Spinal cord (tissue), 10 donors: Measurements from ENCODE around the gene ANTXRL. TPM values are rescaled to one million over a fixed set of nuclear protein-coding genes. Genes with fewer than 3 reads are reported as not detected.
"Not testable (repeated sequence)": the region's sequence is repeated elsewhere in the genome, so short reads cannot be mapped to it uniquely, and the experiment has no call there.

Experiments used
- DNase-seq, 6 donors: peaks; one replicate each; pipeline versions ENCODE4 v3.0.0 to v3.0.0-alpha.2; 2013 to 2015; ENCODE audit warnings: low spot score in 6 of 6, low read depth in 4 of 6
- H3K27ac ChIP-seq: one replicate; pipeline ENCODE4 v1.5.1; 2013; ENCODE audit warnings: low read depth, low read length, control low read depth
- H3K27me3 ChIP-seq: one replicate; pipeline ENCODE4 v1.6.1; 2013; ENCODE audit warnings: low read length; ENCODE audit not compliant: control insufficient read depth, insufficient read depth
- H3K36me3 ChIP-seq: one replicate; pipeline ENCODE4 v1.6.1; 2013; ENCODE audit warnings: low read length; ENCODE audit not compliant: control insufficient read depth, insufficient read depth
- H3K4me1 ChIP-seq: one replicate; pipeline ENCODE4 v1.6.1; 2013; ENCODE audit warnings: low read length; ENCODE audit not compliant: control insufficient read depth, insufficient read depth
- H3K4me3 ChIP-seq: one replicate; pipeline ENCODE4 v1.5.1; 2013; ENCODE audit warnings: low read depth, low read length, control low read depth
- H3K9me3 ChIP-seq: one replicate; pipeline ENCODE4 v1.6.1; 2013; ENCODE audit warnings: low read length; ENCODE audit not compliant: control insufficient read depth, insufficient read depth
- WGBS: methylation state at CpG from one replicate; pipeline ENCODE4 v1.1.5; 2013; ENCODE audit warnings: missing lambda C conversion rate; ENCODE audit not compliant: insufficient coverage; 5-methylcytosine and 5-hydroxymethylcytosine counted together
- polyA plus RNA-seq, 2 donors: library from polyadenylated mRNA; unstranded; fragments of 120-200 nt; gene quantifications; one replicate each; pipeline ENCODE4 v1.2.1, GENCODE V29; 2013; ENCODE audit not compliant: insufficient read length in 2 of 2
- total RNA-seq, 2 donors: library from RNA; depleted of rRNA in 1 of 2; stranded (reverse); fragments of 120-200 nt in 1 of 2; fragments of >200 nt in 1 of 2; gene quantifications; one replicate each; pipeline versions ENCODE4 v1.2.3 to v1.2.4, GENCODE V29; 2013 to 2014
- donor health status: healthy.

The ANTXRL gene
- total and polyA plus RNA-seq, 4 donors, result 0.06 TPM; not detected in 3

- 64% methylated on average over 13 of the region's 14 CpGs for WGBS
Observed at GRCh38 chr10:46247808-46248569, 38.8 kb upstream of the ANTXRL start.

GRCh38 chr10:46248651-46249146 is 38.1 kb upstream of the ANTXRL start:
- 56% methylated on average over 9 of the region's 10 CpGs for WGBS
- H3K4me3 ChIP-seq, result no peak overlapping the region
- H3K27me3 ChIP-seq, result no peaks in the 10 kb centered on the region
- no peaks in the 10 kb centered on the region for H3K36me3 ChIP-seq
- no peaks in the 10 kb centered on the region for H3K9me3 ChIP-seq
- no peak for DNase-seq
- peaks cover 13% of the 10 kb centered on the region for H3K4me1 ChIP-seq
- no peak overlapping the region for H3K27ac ChIP-seq

More at GRCh38 chr10:46247808-46248569, 38.8 kb upstream of the ANTXRL start:
- peaks cover 13% of the 10 kb centered on the region for H3K4me1 ChIP-seq
- H3K27me3 ChIP-seq, result no peaks in the 10 kb centered on the region
- H3K9me3 ChIP-seq, result no peaks in the 10 kb centered on the region
- DNase-seq, result peak in 1 of 6 donors; percentile 8
- H3K4me3 ChIP-seq, result no peak overlapping the region
- no peaks in the 10 kb centered on the region for H3K36me3 ChIP-seq
- H3K27ac ChIP-seq, result no peak overlapping the region

DNA sequence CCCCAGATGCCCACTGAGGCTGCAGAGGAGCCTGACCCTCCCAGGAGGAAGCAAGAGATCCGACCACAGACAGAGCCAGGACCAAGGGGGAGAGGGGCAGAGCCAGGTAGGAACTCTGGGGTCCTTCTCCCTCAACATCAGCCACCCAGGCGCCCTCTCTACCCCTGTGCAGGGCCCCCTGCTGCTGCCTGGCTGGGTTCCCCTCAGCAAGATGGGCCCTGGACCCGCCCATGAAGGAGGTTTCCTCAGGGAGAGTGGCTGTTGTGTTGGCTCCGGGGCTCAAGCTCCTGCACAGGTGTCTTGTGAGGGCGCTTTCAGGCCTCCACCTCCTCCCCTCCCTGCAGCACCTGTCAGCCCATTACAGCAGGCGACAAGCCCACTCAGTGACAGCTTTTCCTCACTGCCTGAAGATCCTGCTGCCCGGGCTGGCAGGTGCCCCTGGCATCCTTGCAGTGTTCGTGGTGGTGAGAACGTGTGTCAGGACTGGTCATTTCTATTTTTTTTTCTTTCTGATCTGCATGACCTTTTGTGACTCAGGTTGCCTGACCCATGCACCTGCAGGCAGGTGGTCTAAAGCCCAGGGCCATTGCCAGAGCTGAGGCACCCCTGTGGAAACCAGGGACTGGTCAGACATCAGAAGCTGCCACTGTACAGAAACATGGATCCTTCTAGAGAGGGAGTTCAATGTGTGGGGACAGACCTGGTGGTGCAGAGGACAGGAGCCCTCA is 37.0 kb upstream of the ANTXRL start:
- H3K9me3 ChIP-seq, result not testable (repeated sequence)

GRCh38 chr10:46250481-46250880 is 36.3 kb upstream of the ANTXRL start:
- Histone ChIP-seq H3K4me3 (no peak overlapping the region), H3K9me3 (no peaks in the 10 kb centered on the region), H3K27me3 (no peaks in the 10 kb centered on the region), H3K27ac (no peak overlapping the region), H3K4me1 (peaks cover 13% of the 10 kb centered on the region), H3K36me3 (no peaks in the 10 kb centered on the region)
- no peak for DNase-seq
- 84% methylated on average over 5 of the region's 5 CpGs for WGBS

More for the DNA sequence above, 37.0 kb upstream of the ANTXRL start:
- peaks cover 13% of the 10 kb centered on the region for H3K4me1 ChIP-seq
- not testable (repeated sequence) for H3K4me3 ChIP-seq, H3K36me3 ChIP-seq, H3K27ac ChIP-seq, H3K27me3 ChIP-seq, DNase-seq
- 84% methylated on average over 4 of the region's 9 CpGs for WGBS

DNA sequence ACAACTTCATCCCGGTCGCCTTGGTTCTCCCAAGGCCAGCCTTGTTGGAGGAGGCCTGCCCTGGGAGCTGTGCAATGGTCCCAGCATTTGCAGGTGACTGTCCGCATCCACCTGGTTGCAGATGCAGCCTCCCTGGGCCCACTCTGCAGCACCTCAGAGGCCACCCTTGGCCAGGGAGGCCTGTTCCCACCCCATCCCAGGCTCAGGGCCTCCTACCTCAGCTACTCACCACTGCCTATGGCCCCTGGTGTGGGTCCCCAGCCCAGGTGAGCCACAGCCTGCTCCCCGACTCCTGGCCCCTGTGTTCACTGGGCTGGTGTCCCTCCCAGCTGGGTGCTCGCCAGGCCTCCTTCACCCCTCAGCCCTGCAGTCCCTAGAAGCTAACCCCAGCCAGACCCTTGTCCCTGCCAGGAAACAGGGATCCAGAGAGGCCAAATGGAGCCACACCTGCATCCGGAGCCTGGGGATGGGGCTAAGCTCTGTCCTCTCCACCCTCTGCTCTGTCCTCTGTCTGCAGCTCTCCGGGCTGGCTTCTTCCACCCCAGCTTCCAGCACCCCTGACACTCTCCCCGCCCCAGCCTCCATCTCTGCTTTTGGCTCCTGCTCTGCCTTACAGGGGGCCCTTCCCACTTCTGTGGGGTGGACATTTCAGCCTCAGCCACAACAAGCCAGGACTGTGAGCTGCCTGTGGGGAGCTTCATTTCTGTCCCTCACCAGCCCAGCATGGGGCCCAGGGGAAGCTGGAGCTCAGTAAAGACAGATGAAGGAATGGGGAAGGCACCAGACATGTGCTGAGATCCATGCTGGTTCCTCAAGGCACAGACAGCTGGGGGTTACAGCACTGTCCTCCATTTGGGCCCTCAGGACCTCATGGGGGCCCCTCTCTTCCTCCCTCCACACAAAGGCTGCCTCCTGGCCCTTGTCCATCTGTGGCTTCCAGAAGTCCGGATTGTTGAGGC is 35.6 kb upstream of the ANTXRL start:
- H3K4me3 ChIP-seq, result no peak overlapping the region
- no peak for DNase-seq
- no peaks in the 10 kb centered on the region for H3K27me3 ChIP-seq
- no peak overlapping the region for H3K27ac ChIP-seq
- WGBS, result 83% methylated on average over 9 of the region's 9 CpGs
- no peaks in the 10 kb centered on the region for H3K9me3 ChIP-seq
- no peaks in the 10 kb centered on the region for H3K36me3 ChIP-seq
- peaks cover 16% of the 10 kb centered on the region for H3K4me1 ChIP-seq

- WGBS, result 87% methylated on average over 10 of the region's 16 CpGs
- Histone ChIP-seq H3K36me3 (no peaks in the 10 kb centered on the region), H3K4me3 (no peak overlapping the region), H3K27ac (no peak overlapping the region), H3K27me3 (no peaks in the 10 kb centered on the region), H3K9me3 (no peaks in the 10 kb centered on the region), H3K4me1 (peaks cover 16% of the 10 kb centered on the region)
- no peak for DNase-seq
Observed at GRCh38 chr10:46251857-46252847, 34.6 kb upstream of the ANTXRL start.

DNA sequence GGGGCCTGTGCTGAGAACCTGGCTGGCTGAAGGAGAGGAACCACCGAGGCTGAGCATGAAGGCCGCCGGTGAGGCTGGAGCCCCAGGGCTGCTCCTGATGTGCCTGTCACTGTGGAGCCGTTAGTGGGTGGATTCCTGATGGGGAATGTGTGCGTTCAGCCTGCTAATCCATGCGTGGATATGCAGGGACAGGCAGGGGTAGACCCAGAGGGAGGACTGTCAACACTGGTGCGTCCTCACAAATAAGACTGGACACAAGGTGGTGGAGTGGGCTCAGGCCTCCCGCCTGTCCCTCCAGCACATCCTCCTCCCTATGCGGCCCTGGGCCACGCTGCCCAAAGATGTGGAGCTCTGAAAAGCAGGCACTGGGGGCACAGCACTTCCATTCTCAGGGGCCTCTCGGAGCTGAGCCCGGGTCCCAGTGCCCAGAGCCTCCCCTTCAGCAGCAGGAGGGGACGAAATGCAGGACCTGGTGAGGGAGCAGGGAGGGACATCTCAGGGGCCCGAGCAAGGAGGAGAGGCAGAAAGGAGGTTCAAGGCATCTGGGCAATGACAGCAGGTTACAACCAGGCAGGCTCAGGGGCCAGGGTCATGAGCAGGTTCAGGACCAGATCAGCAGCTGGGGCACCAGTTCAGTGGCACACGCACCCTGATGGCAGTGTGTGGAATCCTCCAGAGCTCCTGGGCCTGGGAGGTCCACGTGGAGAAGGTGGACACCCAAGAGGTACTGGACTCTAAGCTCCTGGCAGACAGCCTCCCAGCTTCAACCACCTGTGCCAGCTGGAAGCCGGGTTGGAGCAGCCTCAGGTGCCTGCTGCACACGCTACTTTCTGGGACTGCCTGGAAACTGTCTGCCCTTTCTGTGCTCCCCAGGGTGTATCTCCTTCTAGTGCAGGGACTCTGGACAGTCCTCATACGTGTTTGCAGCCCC is 33.5 kb upstream of the ANTXRL start:
- Histone ChIP-seq H3K4me1 (peaks cover 10% of the 10 kb centered on the region), H3K36me3 (no peaks in the 10 kb centered on the region), H3K27me3 (no peaks in the 10 kb centered on the region), H3K27ac (no peak overlapping the region), H3K4me3 (no peak overlapping the region), H3K9me3 (no peaks in the 10 kb centered on the region)
- DNase-seq, result no peak
- 79% methylated on average over 18 of the region's 19 CpGs for WGBS

DNA sequence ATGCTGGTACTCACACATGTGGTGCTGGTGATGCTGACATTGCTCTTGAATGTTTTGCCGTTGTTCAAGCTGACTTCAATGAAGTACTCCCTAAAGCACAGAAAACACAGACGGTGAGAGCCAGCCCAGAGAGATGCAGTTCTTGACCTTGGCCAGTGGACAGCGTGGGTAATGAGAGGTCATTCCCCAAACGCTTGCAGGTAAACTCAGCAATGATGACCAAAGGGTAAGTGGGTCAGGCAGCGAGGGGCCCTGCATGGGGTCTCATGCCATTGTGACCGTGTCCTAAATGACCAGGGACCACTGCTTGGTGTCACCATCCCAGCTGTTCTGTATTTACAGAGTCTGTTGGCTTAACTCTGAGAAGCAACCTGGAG is 32.8 kb upstream of the ANTXRL start:
- Histone ChIP-seq H3K4me1 (peaks cover 3% of the 10 kb centered on the region), H3K27ac (no peak overlapping the region), H3K36me3 (no peaks in the 10 kb centered on the region), H3K27me3 (no peaks in the 10 kb centered on the region), H3K9me3 (no peaks in the 10 kb centered on the region), H3K4me3 (no peak overlapping the region)
- 82% methylated on average over 6 of the region's 6 CpGs for WGBS
- DNase-seq, result no peak
